Tibial nerve (tissue), 4 donors: ENCODE measurements around the gene KDM4B.

ENCODE experiments used
- CTCF ChIP-seq, 5 experiments: fragments of 200-600 bp in 3 of 5; fragments of 450-650 bp in 2 of 5; sonication (generic) in 3 of 5; IDR thresholded peaks; one replicate each; pipeline ENCODE4 v1.5.1; 2016 to 2019; ENCODE audit warnings: antibody characterized with exemption in 5 of 5, mild to moderate bottlenecking in 3 of 5, moderate library complexity in 2 of 5
- EP300 ChIP-seq, 2 donors: sonication (generic); formaldehyde crosslinking; IDR thresholded peaks; one replicate each; pipeline ENCODE4 v1.6.1; 2017; ENCODE audit warnings: antibody characterized with exemption in 2 of 2, mild to moderate bottlenecking in 1 of 2
- POLR2A ChIP-seq, 2 donors: fragments of 450-650 bp; IDR thresholded peaks; one replicate each; pipeline ENCODE4 v1.6.1; 2017; ENCODE audit warnings: antibody characterized with exemption in 2 of 2, mild to moderate bottlenecking in 2 of 2, moderate library complexity in 2 of 2

GRCh38 chr19:4983346-4984105 lies 14.6 kb downstream of the KDM4B start:
- TF ChIP-seq CTCF (IDR thresholded peaks at IDR 0.05) (no peak), POLR2A (IDR thresholded peaks at IDR 0.05) (no peak), EP300 (IDR thresholded peaks at IDR 0.05) (no peak)
